DOHH2 (cell line): ENCODE results near the gene DPYD.

Experiments
- H3F3A ChIP-seq: fragments of 200-600 bp; sonication (generic), shearing (Covaris generic); 2 replicates; pipeline ENCODE4 v1.6.0; 2016; ENCODE audit warnings: antibody characterized with exemption, mild to moderate bottlenecking; ENCODE audit not compliant: control insufficient read depth, insufficient read depth
- H3K27ac ChIP-seq: fragments of 200-600 bp; sonication (generic); 2 replicates; pipeline ENCODE4 v1.5.1; 2014; ENCODE audit warnings: low read depth, mild to moderate bottlenecking, low read length, moderate library complexity
- H3K27me3 ChIP-seq: fragments of 200-600 bp; sonication (generic); 2 replicates; pipeline ENCODE4 v1.6.1; 2014; ENCODE audit warnings: mild to moderate bottlenecking, low read length, mixed read lengths; ENCODE audit not compliant: control insufficient read depth
- H3K36me3 ChIP-seq: fragments of 200-600 bp; sonication (generic); 2 replicates; pipeline ENCODE4 v1.6.1; 2014; ENCODE audit warnings: mild to moderate bottlenecking, low read length, moderate library complexity, mixed read lengths; ENCODE audit not compliant: control insufficient read depth
- H3K4me1 ChIP-seq: fragments of 200-600 bp; sonication (generic); 2 replicates; pipeline ENCODE4 v1.6.1; 2014; ENCODE audit warnings: mild to moderate bottlenecking, low read length, mixed read lengths; ENCODE audit not compliant: control insufficient read depth
- H3K4me2 ChIP-seq: fragments of 200-600 bp; sonication (generic); 2 replicates; pipeline ENCODE4 v1.6.0; 2014; ENCODE audit warnings: mild to moderate bottlenecking, low read length, moderate library complexity
- H3K4me3 ChIP-seq: fragments of 200-600 bp; sonication (generic); 2 replicates; pipeline ENCODE4 v1.5.1; 2014; ENCODE audit warnings: mild to moderate bottlenecking, low read length, mixed read lengths
- H3K79me2 ChIP-seq: fragments of 200-600 bp; sonication (generic); 2 replicates; pipeline ENCODE4 v1.6.1; 2014; ENCODE audit warnings: mild to moderate bottlenecking, low read length, mixed read lengths; ENCODE audit not compliant: control insufficient read depth
- H3K9me2 ChIP-seq: fragments of 200-600 bp; sonication (generic); replicated peaks from 2 replicates; pipeline ENCODE4 v1.6.1; 2014; ENCODE audit warnings: mild to moderate bottlenecking, low read length, mixed read lengths; ENCODE audit not compliant: control insufficient read depth
- H3K9me3 ChIP-seq: fragments of 200-600 bp; sonication (generic); 2 replicates; pipeline ENCODE4 v1.6.1; 2014; ENCODE audit warnings: antibody characterized with exemption, low read length, mixed read lengths; ENCODE audit not compliant: control insufficient read depth, insufficient read depth
- H4K20me1 ChIP-seq: fragments of 200-600 bp; sonication (generic); 2 replicates; pipeline ENCODE4 v1.6.0; 2014; ENCODE audit warnings: low read depth, mild to moderate bottlenecking, antibody characterized with exemption, low read length, moderate library complexity; ENCODE audit not compliant: control insufficient read depth, insufficient read depth
- EZH2phosphoT487 ChIP-seq: fragments of 200-600 bp; sonication (generic); IDR thresholded peaks from 2 replicates; pipeline ENCODE4 v1.6.1; 2017; ENCODE audit warnings: borderline replicate concordance, mild to moderate bottlenecking, antibody characterized with exemption, low read length, moderate library complexity, mixed read lengths
- TF ChIP-seq, protein P1 (sequence below): fragments of 200-600 bp; sonication (generic); IDR thresholded peaks from one replicate; pipeline ENCODE4 v1.5.1; 2014; ENCODE audit warnings: antibody characterized with exemption, mild to moderate bottlenecking, low read depth, low read length; ENCODE audit not compliant: poor library complexity, severe bottlenecking

Gene DPYD

DNA sequence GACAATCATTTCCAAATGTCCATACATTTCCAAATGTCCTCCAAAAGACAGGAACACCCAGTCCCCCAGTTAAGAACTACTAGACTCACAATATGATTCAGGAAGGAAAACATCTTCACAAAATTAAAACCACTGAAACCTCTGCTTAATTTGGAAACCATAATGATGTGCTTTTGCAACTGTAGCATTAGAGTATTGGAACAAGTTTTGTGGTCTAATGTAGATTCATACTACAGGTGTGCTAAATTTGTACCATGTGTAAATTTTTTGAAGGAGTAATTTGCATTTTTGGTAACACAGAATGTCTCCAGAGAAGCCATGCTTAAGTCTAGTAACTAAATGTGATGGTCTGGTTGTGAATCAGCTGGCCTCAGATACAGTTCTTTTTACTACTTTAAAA, 129.6 kb downstream of the DPYD start:
- Histone ChIP-seq H3K4me3 (no peak overlapping the region), H3K79me2 (no peaks in the 10 kb centered on the region), H4K20me1 (no peaks in the 10 kb centered on the region), H3K4me2 (no peak overlapping the region), H3K27me3 (no peaks in the 10 kb centered on the region), H3K9me3 (no peaks in the 10 kb centered on the region), H3K4me1 (peaks cover 7% of the 10 kb centered on the region; the same call in 1 of the 2 replicates), H3F3A (no peaks in the 10 kb centered on the region), H3K36me3 (no peaks in the 10 kb centered on the region), H3K9me2 (no peaks in the 10 kb centered on the region), H3K27ac (no peak overlapping the region)
- TF ChIP-seq, protein P1, sequence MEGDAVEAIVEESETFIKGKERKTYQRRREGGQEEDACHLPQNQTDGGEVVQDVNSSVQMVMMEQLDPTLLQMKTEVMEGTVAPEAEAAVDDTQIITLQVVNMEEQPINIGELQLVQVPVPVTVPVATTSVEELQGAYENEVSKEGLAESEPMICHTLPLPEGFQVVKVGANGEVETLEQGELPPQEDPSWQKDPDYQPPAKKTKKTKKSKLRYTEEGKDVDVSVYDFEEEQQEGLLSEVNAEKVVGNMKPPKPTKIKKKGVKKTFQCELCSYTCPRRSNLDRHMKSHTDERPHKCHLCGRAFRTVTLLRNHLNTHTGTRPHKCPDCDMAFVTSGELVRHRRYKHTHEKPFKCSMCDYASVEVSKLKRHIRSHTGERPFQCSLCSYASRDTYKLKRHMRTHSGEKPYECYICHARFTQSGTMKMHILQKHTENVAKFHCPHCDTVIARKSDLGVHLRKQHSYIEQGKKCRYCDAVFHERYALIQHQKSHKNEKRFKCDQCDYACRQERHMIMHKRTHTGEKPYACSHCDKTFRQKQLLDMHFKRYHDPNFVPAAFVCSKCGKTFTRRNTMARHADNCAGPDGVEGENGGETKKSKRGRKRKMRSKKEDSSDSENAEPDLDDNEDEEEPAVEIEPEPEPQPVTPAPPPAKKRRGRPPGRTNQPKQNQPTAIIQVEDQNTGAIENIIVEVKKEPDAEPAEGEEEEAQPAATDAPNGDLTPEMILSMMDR: no peak
- TF ChIP-seq EZH2phosphoT487: no peak

DNA sequence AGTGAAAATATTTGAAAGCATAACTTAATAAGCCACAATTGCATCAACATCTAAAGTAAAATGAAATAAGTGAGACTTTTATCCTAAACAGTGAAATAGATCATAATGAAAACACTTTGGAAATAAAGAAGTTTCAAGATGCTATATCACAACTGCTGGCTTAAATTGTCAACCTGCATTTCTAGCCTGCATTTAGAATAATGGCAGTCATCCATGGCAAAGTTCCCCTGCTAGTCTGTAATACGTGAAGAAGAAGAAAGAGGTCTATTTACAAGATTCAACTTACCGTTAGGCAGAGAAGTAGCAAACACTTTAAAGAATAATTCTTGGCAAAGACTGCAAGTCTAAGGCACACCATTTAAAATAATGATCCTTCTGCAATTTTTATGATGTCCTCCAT, 133.6 kb downstream of the DPYD start:
- no peaks in the 10 kb centered on the region for H3F3A ChIP-seq
- H3K27me3 ChIP-seq: no peaks in the 10 kb centered on the region
- H3K79me2 ChIP-seq: no peaks in the 10 kb centered on the region
- no peaks in the 10 kb centered on the region for H3K9me2 ChIP-seq
- no peak overlapping the region for H3K27ac ChIP-seq
- H3K4me2 ChIP-seq: no peak overlapping the region
- H4K20me1 ChIP-seq: no peaks in the 10 kb centered on the region
- H3K4me3 ChIP-seq: no peak overlapping the region
- H3K4me1 ChIP-seq: peaks cover 7% of the 10 kb centered on the region; the same call in 1 of the 2 replicates
- no peaks in the 10 kb centered on the region for H3K9me3 ChIP-seq
- no peak for TF ChIP-seq EZH2phosphoT487
- TF ChIP-seq, protein P1: no peak
- H3K36me3 ChIP-seq: no peaks in the 10 kb centered on the region

DNA sequence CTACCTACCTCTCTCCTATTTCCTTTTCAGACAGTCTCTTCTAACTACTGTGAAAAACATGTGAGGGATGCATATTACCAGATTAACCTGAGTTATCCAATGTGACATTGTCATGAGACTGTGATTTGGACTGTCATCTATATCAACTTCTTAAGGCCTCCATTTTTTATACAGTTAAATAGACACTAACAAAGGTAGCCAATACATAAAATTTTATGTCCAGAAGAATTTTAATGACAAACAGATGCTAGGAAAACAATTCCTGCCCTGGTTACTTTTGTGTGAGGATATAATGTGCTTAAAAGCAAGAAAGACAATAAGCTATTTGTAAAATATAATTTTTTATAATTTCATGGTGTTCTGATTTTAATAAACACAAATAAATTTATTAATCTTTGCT, 136.2 kb downstream of the DPYD start:
- Histone ChIP-seq H3K27ac (no peak overlapping the region), H3K27me3 (no peaks in the 10 kb centered on the region), H3K36me3 (no peaks in the 10 kb centered on the region), H3K4me1 (no peaks in the 10 kb centered on the region), H3K4me2 (no peak overlapping the region), H3K9me2 (no peaks in the 10 kb centered on the region), H3K79me2 (no peaks in the 10 kb centered on the region), H3K9me3 (no peaks in the 10 kb centered on the region), H3K4me3 (no peak overlapping the region), H4K20me1 (no peaks in the 10 kb centered on the region), H3F3A (no peaks in the 10 kb centered on the region)
- no peak for TF ChIP-seq EZH2phosphoT487
- TF ChIP-seq, protein P1: no peak

DNA sequence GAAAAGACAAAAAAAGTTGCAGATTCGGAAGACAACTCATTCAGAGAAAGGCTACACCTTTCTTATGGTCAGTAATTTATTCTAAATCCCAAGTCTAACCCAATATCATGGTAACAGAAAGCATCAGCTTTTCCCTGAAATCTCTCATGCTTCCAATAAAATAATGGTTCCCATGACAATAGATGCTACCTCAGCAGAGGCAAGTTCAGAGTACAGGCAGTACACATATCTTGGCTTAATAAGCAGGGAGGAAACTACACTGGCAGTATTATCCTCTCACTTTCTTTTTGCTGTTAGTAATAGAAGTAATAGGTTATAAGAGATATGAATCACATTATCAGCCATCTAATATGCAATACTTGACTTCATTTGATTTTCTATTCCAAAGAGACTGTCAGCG, 137.1 kb downstream of the DPYD start:
- no peaks in the 10 kb centered on the region for H3F3A ChIP-seq
- no peak overlapping the region for H3K4me3 ChIP-seq
- no peaks in the 10 kb centered on the region for H3K27me3 ChIP-seq
- H3K79me2 ChIP-seq: no peaks in the 10 kb centered on the region
- H3K36me3 ChIP-seq: no peaks in the 10 kb centered on the region
- no peaks in the 10 kb centered on the region for H4K20me1 ChIP-seq
- TF ChIP-seq EZH2phosphoT487: no peak
- no peaks in the 10 kb centered on the region for H3K4me1 ChIP-seq
- no peak overlapping the region for H3K27ac ChIP-seq
- no peaks in the 10 kb centered on the region for H3K9me3 ChIP-seq
- H3K9me2 ChIP-seq: no peaks in the 10 kb centered on the region
- no peak overlapping the region for H3K4me2 ChIP-seq
